GM23248 (cell line): ENCODE measurements around the gene CELA3A.
"Not testable (repeated sequence)": the region's sequence is repeated elsewhere in the genome, so short reads cannot be mapped to it uniquely, and the experiment has no call there.

ENCODE experiments used
- EZH2 ChIP-seq: fragments of 200-600 bp; sonication (generic); IDR thresholded peaks from 2 replicates; pipeline ENCODE4 v1.6.1; 2018; ENCODE audit warnings: antibody characterized with exemption, mild to moderate bottlenecking; ENCODE audit not compliant: insufficient read depth, poor library complexity, severe bottlenecking
- EZH2phosphoT487 ChIP-seq: fragments of 200-600 bp; sonication (generic); IDR thresholded peaks from 2 replicates; pipeline ENCODE4 v1.6.1; 2018; ENCODE audit warnings: antibody characterized with exemption, moderate library complexity, mild to moderate bottlenecking, low read depth; ENCODE audit not compliant: insufficient read depth

DNA sequence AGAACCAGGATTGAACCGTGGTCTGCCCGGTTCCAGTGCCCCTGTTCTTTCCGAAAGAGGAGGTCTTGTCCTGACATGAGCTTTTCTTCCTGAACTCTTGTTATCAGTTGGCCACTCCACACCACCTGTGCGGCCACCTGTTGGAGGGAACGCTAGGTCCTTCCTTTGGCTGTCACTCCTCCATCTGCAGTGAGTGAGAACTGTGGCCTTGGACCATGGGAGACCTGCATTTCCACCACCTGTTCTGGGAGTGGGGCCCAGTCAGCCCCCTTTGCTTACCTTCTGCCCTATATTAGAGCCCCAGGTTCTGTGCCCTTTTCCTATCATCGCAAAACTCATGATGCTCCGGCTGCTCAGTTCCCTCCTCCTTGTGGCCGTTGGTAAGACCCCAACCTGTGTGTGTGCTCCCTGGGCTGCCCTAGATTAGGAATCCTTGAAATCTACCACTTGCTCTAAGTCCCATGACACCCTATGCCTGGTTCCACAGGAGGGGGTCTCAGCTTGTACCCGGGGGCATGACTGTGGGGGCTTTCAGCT lies 24.7 kb upstream of the CELA3A start, which contains the start of gene CELA3B:
- not testable (repeated sequence) for TF ChIP-seq EZH2phosphoT487, EZH2
